B cell (primary cell): ENCODE results near the gene ZCCHC10. TPM values are rescaled to one million over a fixed set of nuclear protein-coding genes. Genes with fewer than 3 reads are reported as not detected.
A peak's percentile ranks its signal among the peaks of the same experiment; 100 is the strongest.

Source experiments
- ATAC-seq: fragments of 200-7000 bp; cut with Tn5 transposase; one replicate; pipeline ENCODE4 v1.10.0; 2021; ENCODE audit warnings: low read depth, mild to moderate bottlenecking, moderate number of reproducible peaks, moderate library complexity
- CTCF ChIA-PET: fragments of 350-600 bp; sonication (Branson Sonifier 250); formaldehyde crosslinking; loops from one replicate; lab custom pipeline; 2021; ENCODE audit warnings: antibody characterized with exemption, inconsistent platforms; lab: Charles Lee
- POLR2A ChIA-PET: fragments of 350-600 bp; sonication (Branson Sonifier 250); formaldehyde crosslinking; loops from one replicate; lab custom pipeline; 2021; ENCODE audit warnings: antibody characterized with exemption; lab: Charles Lee
- DNase-seq: peaks from one replicate; pipeline ENCODE4 v3.0.0; 2013
- H2AFZ ChIP-seq: 2 replicates; pipeline ENCODE4 v1.6.1; 2012; ENCODE audit warnings: mild to moderate bottlenecking, low read depth, low read length; ENCODE audit not compliant: insufficient read depth, poor library complexity, severe bottlenecking
- H3K27ac ChIP-seq, 2 donors: 1 replicate in 1 of 2; 2 replicates in 1 of 2; pipeline ENCODE4 v1.5.1; 2012 to 2013; ENCODE audit warnings: low read length in 2 of 2, mild to moderate bottlenecking in 2 of 2, moderate library complexity in 1 of 2
- H3K27me3 ChIP-seq, 4 experiments: fragments of 200-600 bp in 1 of 4; sonication (generic) in 1 of 4; replicated peaks in 1 of 4; 1 replicate in 2 of 4; 2 replicates in 2 of 4; pipeline versions ENCODE4 v1.6.1 to v1.7.0; 2013 to 2016; ENCODE audit warnings: low read length in 3 of 4, mild to moderate bottlenecking in 2 of 4, mixed read lengths in 1 of 4, moderate library complexity in 1 of 4; ENCODE audit not compliant: insufficient read depth in 4 of 4, control insufficient read depth in 3 of 4; ENCODE audit errors: control extremely low read depth in 1 of 4
- H3K36me3 ChIP-seq, 2 experiments: replicated peaks in 1 of 2; 1 replicate in 1 of 2; 2 replicates in 1 of 2; pipeline versions ENCODE4 v1.6.1 to v1.7.1; 2013; ENCODE audit warnings: low read length in 1 of 2; ENCODE audit not compliant: insufficient read depth in 2 of 2, control insufficient read depth in 1 of 2; ENCODE audit errors: control extremely low read depth in 1 of 2, extremely low read depth in 1 of 2
- H3K4me1 ChIP-seq, 2 donors: fragments of 200-600 bp in 1 of 2; sonication (generic) in 1 of 2; 1 replicate in 1 of 2; 2 replicates in 1 of 2; pipeline versions ENCODE4 v1.5.1 to v1.6.1; 2013 to 2017; ENCODE audit warnings: low read length in 2 of 2; ENCODE audit not compliant: control insufficient read depth in 2 of 2, insufficient read depth in 2 of 2
- H3K4me2 ChIP-seq: replicated peaks from 2 replicates; pipeline ENCODE3; 2012; ENCODE audit warnings: mild to moderate bottlenecking, low read depth, low read length; ENCODE audit not compliant: poor library complexity, severe bottlenecking
- H3K4me3 ChIP-seq, 5 experiments: fragments of 200-600 bp in 1 of 5; sonication (generic) in 1 of 5; 1 replicate in 3 of 5; 2 replicates in 2 of 5; pipeline versions ENCODE4 v1.5.1 to v1.7.0; 2011 to 2016; ENCODE audit warnings: low read length in 4 of 5, mild to moderate bottlenecking in 4 of 5, low read depth in 2 of 5, control low read depth in 1 of 5, moderate library complexity in 1 of 5; ENCODE audit not compliant: insufficient read depth in 1 of 5; ENCODE audit errors: control extremely low read depth in 1 of 5, extremely low read depth in 1 of 5
- H3K79me2 ChIP-seq: fragments of 200-600 bp; sonication (generic); one replicate; pipeline ENCODE4 v1.6.0; 2016; ENCODE audit warnings: low read length; ENCODE audit not compliant: control insufficient read depth, insufficient read depth
- H3K9ac ChIP-seq: fragments of 200-600 bp; sonication (generic); 2 replicates; pipeline ENCODE4 v1.6.1; 2017; ENCODE audit warnings: mild to moderate bottlenecking, low read length, moderate library complexity
- H3K9me3 ChIP-seq, 3 donors: one replicate each; pipeline versions ENCODE4 v1.6.1 to v1.7.1; 2013; ENCODE audit warnings: low read length in 2 of 3; ENCODE audit not compliant: control insufficient read depth in 2 of 3, insufficient read depth in 1 of 3; ENCODE audit errors: control extremely low read depth in 1 of 3
- H4K20me1 ChIP-seq: 2 replicates; pipeline ENCODE4 v1.6.0; 2012; ENCODE audit warnings: mild to moderate bottlenecking, low read length; ENCODE audit not compliant: insufficient read depth, control insufficient read depth, poor library complexity, severe bottlenecking
- H3K27ac Mint-ChIP-seq: one replicate; pipeline ENCODE4 v1.8.0; 2021; ENCODE audit warnings: mixed read lengths
- H3K27me3 Mint-ChIP-seq: one replicate; pipeline ENCODE4 v1.8.0; 2021; ENCODE audit warnings: mixed read lengths
- H3K4me1 Mint-ChIP-seq: one replicate; pipeline ENCODE4 v1.8.0; 2021; ENCODE audit warnings: mixed read lengths
- H3K4me3 Mint-ChIP-seq: one replicate; pipeline ENCODE4 v1.8.0; 2021; ENCODE audit warnings: mixed read lengths
- H3K9me3 Mint-ChIP-seq: one replicate; pipeline ENCODE4 v1.8.0; 2022; ENCODE audit warnings: mixed read lengths; ENCODE audit not compliant: insufficient read depth
- EZH2 ChIP-seq: IDR thresholded peaks from 2 replicates; pipeline ENCODE4 v1.6.1; 2012; ENCODE audit warnings: borderline replicate concordance, low read depth, mild to moderate bottlenecking, moderate library complexity, low read length; ENCODE audit not compliant: insufficient read depth, poor library complexity, severe bottlenecking
- WGBS: methylation state at CpG from one replicate; pipeline ENCODE4 v1.1.5; 2013; ENCODE audit warnings: missing lambda C conversion rate; ENCODE audit not compliant: insufficient coverage; 5-methylcytosine and 5-hydroxymethylcytosine counted together
- intact Hi-C: fragments of 100-400 bp; cut with micrococcal nuclease; formaldehyde crosslinking; loops from one replicate; pipeline ENCODE4 v1.10.0; 2022
- polyA plus RNA-seq: library from polyadenylated mRNA; depleted of rRNA; stranded (reverse); fragments of >200 nt; gene quantifications from 2 replicates; pipeline ENCODE4 v1.2.3, GENCODE V29; 2012
- total RNA-seq, 2 donors: library from RNA; stranded (reverse); fragments of 120-200 nt in 1 of 2; gene quantifications; 1 replicate in 1 of 2; 2 replicates in 1 of 2; pipeline versions ENCODE4 v1.2.3 to v1.2.4, GENCODE V29; 2013 to 2022
- TF ChIP-seq, protein P1 (sequence below): fragments of 200-600 bp; IDR thresholded peaks from one replicate; pipeline ENCODE4 v1.8.0; 2022; ENCODE audit warnings: antibody characterized with exemption, mild to moderate bottlenecking

The ZCCHC10 gene
- total and polyA plus RNA-seq, 2 donors (not counting 1 experiment from before 2014, with no cell fraction given), result 16.5 to 34.0 TPM

- peaks cover 11 to 58% of the 10 kb centered on the region in 2 experiments for H3K36me3 ChIP-seq
- no peak overlapping the region for H3K4me3 Mint-ChIP-seq
- H3K4me2 ChIP-seq, result no peak overlapping the region
- H2AFZ ChIP-seq, result no peak overlapping the region
- no CpG with 5 or more reads among the region's 2 CpGs for WGBS
- CTCF ChIA-PET, result no interaction called here
- intact Hi-C loops, result no loop called here
- no peaks in the 10 kb centered on the region for H3K27me3 Mint-ChIP-seq
- H3K27me3 ChIP-seq, result no peaks in the 10 kb centered on the region
- H3K9me3 Mint-ChIP-seq, result no peaks in the 10 kb centered on the region
- H3K9ac ChIP-seq, result no peak overlapping the region
- TF ChIP-seq, protein P1, sequence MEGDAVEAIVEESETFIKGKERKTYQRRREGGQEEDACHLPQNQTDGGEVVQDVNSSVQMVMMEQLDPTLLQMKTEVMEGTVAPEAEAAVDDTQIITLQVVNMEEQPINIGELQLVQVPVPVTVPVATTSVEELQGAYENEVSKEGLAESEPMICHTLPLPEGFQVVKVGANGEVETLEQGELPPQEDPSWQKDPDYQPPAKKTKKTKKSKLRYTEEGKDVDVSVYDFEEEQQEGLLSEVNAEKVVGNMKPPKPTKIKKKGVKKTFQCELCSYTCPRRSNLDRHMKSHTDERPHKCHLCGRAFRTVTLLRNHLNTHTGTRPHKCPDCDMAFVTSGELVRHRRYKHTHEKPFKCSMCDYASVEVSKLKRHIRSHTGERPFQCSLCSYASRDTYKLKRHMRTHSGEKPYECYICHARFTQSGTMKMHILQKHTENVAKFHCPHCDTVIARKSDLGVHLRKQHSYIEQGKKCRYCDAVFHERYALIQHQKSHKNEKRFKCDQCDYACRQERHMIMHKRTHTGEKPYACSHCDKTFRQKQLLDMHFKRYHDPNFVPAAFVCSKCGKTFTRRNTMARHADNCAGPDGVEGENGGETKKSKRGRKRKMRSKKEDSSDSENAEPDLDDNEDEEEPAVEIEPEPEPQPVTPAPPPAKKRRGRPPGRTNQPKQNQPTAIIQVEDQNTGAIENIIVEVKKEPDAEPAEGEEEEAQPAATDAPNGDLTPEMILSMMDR, result no peak
- TF ChIP-seq EZH2, result no peak
- no peak overlapping the region for H3K4me3 ChIP-seq
- no peaks in the 10 kb centered on the region for H3K9me3 ChIP-seq
- H3K79me2 ChIP-seq, result peaks cover 95% of the 10 kb centered on the region
- ATAC-seq (no peak), DNase-seq (no peak)
- H3K4me1 Mint-ChIP-seq, result peaks cover 20% of the 10 kb centered on the region
- POLR2A ChIA-PET, result interaction anchor here (0.6 kb wide), 1 partner anchor 26 kb away, joined by 5 read pairs; no protein-coding TSS in a partner anchor
- H4K20me1 ChIP-seq, result peaks cover 62% of the 10 kb centered on the region
- peaks cover 9 to 10% of the 10 kb centered on the region in 2 donors for H3K4me1 ChIP-seq
- H3K27ac Mint-ChIP-seq, result no peak overlapping the region
- no peak overlapping the region for H3K27ac ChIP-seq
These were observed 39.7 kb upstream of the ZCCHC10 start for GRCh38 chr5:133066045-133066444.

DNA sequence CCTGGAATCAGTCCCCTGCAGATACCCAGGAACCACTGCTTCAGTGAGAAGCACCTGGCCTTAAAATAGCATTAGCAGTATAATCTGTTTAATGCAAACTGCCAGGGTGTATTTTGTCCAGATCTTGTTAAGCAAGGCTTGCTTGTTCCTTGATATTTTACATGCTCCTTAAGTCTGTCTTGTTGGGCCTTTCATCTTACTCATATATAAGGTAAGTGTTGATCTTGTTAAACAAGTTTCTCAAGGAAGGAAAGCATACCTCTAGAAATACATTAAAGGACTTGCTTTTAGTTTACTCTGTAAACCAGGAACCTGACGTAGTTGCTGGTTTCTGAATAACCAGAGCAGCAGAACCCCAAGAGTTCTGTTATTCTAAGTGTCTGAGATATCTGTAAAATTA is 39.1 kb upstream of the ZCCHC10 start:
- H3K27me3 Mint-ChIP-seq, result no peaks in the 10 kb centered on the region
- DNase-seq (no peak), ATAC-seq (no peak)
- H3K9me3 Mint-ChIP-seq, result no peaks in the 10 kb centered on the region
- peaks cover 9 to 10% of the 10 kb centered on the region in 2 donors for H3K4me1 ChIP-seq
- ChIA-PET POLR2A (interaction anchor here (0.6 kb wide), 1 partner anchor 25 kb away, joined by 5 read pairs; no protein-coding TSS in a partner anchor), CTCF (interaction anchor here (0.7 kb wide), 1 partner anchor 48 kb away, joined by 4 read pairs; no protein-coding TSS in a partner anchor)
- H3K4me3 ChIP-seq, result no peak overlapping the region
- no peak overlapping the region for H2AFZ ChIP-seq
- no peak overlapping the region for H3K9ac ChIP-seq
- TF ChIP-seq, protein P1, result no peak
- no peak for TF ChIP-seq EZH2
- peaks cover 7 to 54% of the 10 kb centered on the region in 2 experiments for H3K36me3 ChIP-seq
- H3K27ac ChIP-seq, result peak overlapping the region in 1 of 2 donors; percentile 19
- H4K20me1 ChIP-seq, result peaks cover 62% of the 10 kb centered on the region
- H3K27ac Mint-ChIP-seq, result no peak overlapping the region
- no peaks in the 10 kb centered on the region for H3K27me3 ChIP-seq
- no CpG with 5 or more reads among the region's 1 CpG for WGBS
- intact Hi-C loops, result no loop called here
- no peak overlapping the region for H3K4me3 Mint-ChIP-seq
- H3K4me2 ChIP-seq, result no peak overlapping the region
- peaks cover 95% of the 10 kb centered on the region for H3K79me2 ChIP-seq
- H3K4me1 Mint-ChIP-seq, result peaks cover 21% of the 10 kb centered on the region
- no peaks in the 10 kb centered on the region for H3K9me3 ChIP-seq
